A549 treated with CpdA at 1 μM for 4 hours (cell line): Measurements from ENCODE around the gene PEX3. TPM values are rescaled to one million over a fixed set of nuclear protein-coding genes. Genes with fewer than 3 reads are reported as not detected.

Experiments
- total RNA-seq: library from RNA; stranded (reverse); fragments of 200-300 nt; extraction: Qiagen RNA extraction; gene quantifications from 5 replicates; pipeline ENCODE4 v1.2.3, GENCODE V29; 2022; ENCODE audit warnings: low read depth

Gene PEX3, protein sequence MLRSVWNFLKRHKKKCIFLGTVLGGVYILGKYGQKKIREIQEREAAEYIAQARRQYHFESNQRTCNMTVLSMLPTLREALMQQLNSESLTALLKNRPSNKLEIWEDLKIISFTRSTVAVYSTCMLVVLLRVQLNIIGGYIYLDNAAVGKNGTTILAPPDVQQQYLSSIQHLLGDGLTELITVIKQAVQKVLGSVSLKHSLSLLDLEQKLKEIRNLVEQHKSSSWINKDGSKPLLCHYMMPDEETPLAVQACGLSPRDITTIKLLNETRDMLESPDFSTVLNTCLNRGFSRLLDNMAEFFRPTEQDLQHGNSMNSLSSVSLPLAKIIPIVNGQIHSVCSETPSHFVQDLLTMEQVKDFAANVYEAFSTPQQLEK
- 9.2 to 15.5 TPM (median 11.7 TPM) in 5 replicates for total RNA-seq

GRCh38 chr6:143450453-143451371 lies at the start of gene PEX3, which contains the start of gene ADAT2:
TSS of gene PEX3 (plus strand) at chr6:143450805. CDS start at chr6:143451043, 238 bp downstream.
TSS of gene ADAT2 (minus strand) at chr6:143450695. CDS start at chr6:143450658, 37 bp downstream.

GRCh38 chr6:143510991-143511891 lies 60.6 kb downstream of the PEX3 start, which contains the start of gene FUCA2:
TSS of gene FUCA2 (minus strand) at chr6:143511720. CDS start at chr6:143511634, 86 bp downstream.

Other genes starting within 250 kb of the PEX3 start
- 2.9 to 4.4 TPM (median 3.8 TPM) in 5 replicates for gene ADAT2, start 110 bp upstream of the PEX3 start, total RNA-seq
- 52.7 to 58.0 TPM (median 54.5 TPM) in 5 replicates for gene FUCA2, start 60.9 kb downstream of the PEX3 start, total RNA-seq
- gene PHACTR2, start 227.2 kb downstream of the PEX3 start, total RNA-seq: 3.6 to 5.4 TPM (median 4.0 TPM) in 5 replicates